ENCODE results near the gene DENND1B.
"Not testable (repeated sequence)": the region's sequence is repeated elsewhere in the genome, so short reads cannot be mapped to it uniquely, and the experiment has no call there.

The DENND1B gene

GRCh38 chr1:197619008-197619640 is 156.2 kb downstream of the DENND1B start:
- DNase-seq, result no peak

GRCh38 chr1:197618061-197618460 is 157.2 kb downstream of the DENND1B start:
- DNase-seq, result no peak

GRCh38 chr1:197615693-197616011 is 159.6 kb downstream of the DENND1B start:
- no peak for DNase-seq

GRCh38 chr1:197614916-197615692 is 160.2 kb downstream of the DENND1B start:
- no peak for DNase-seq

- DNase-seq, result no peak
These were observed 169.0 kb downstream of the DENND1B start for GRCh38 chr1:197606168-197606845.

- DNase-seq, result no peak
These were observed 171.0 kb downstream of the DENND1B start for GRCh38 chr1:197604302-197604701.

- DNase-seq, result no peak
These were observed 174.5 kb downstream of the DENND1B start for GRCh38 chr1:197600751-197601150.

GRCh38 chr1:197599789-197600188 is 175.5 kb downstream of the DENND1B start:
- no peak for DNase-seq

- DNase-seq, result no peak
These were observed 176.3 kb downstream of the DENND1B start for GRCh38 chr1:197598935-197599334.

- no peak for DNase-seq
These were observed 179.9 kb downstream of the DENND1B start for GRCh38 chr1:197595304-197595904.

GRCh38 chr1:197590687-197591086 is 184.6 kb downstream of the DENND1B start:
- no peak for DNase-seq

- no peak for DNase-seq
These were observed 189.5 kb downstream of the DENND1B start for GRCh38 chr1:197585809-197586208.

GRCh38 chr1:197577580-197577979 is 197.7 kb downstream of the DENND1B start:
- no peak for DNase-seq

- not testable (repeated sequence) for DNase-seq
These were observed 199.7 kb downstream of the DENND1B start for GRCh38 chr1:197575531-197575930.

GRCh38 chr1:197572169-197572568 is 203.1 kb downstream of the DENND1B start:
- DNase-seq, result no peak

- no peak for DNase-seq
These were observed 207.8 kb downstream of the DENND1B start for GRCh38 chr1:197567442-197567841.

GRCh38 chr1:197561041-197561440 is 214.2 kb downstream of the DENND1B start:
- DNase-seq, result no peak

GRCh38 chr1:197559655-197560054 is 215.6 kb downstream of the DENND1B start:
- DNase-seq, result no peak

- DNase-seq, result no peak
These were observed 216.0 kb downstream of the DENND1B start for GRCh38 chr1:197559244-197559643.

- no peak for DNase-seq
These were observed 218.0 kb downstream of the DENND1B start for GRCh38 chr1:197557302-197557701.

GRCh38 chr1:197553281-197553680 is 222.0 kb downstream of the DENND1B start:
- DNase-seq, result no peak

- no peak for DNase-seq
These were observed 228.3 kb downstream of the DENND1B start for GRCh38 chr1:197546989-197547388.

- no peak for DNase-seq
These were observed 230.7 kb downstream of the DENND1B start for GRCh38 chr1:197544553-197544952.

GRCh38 chr1:197544130-197544529 is 231.2 kb downstream of the DENND1B start:
- no peak for DNase-seq

Data from right forelimb (tissue), 1 donor.